ENCODE results near the gene VPS39.

VPS39 gene

DNA sequence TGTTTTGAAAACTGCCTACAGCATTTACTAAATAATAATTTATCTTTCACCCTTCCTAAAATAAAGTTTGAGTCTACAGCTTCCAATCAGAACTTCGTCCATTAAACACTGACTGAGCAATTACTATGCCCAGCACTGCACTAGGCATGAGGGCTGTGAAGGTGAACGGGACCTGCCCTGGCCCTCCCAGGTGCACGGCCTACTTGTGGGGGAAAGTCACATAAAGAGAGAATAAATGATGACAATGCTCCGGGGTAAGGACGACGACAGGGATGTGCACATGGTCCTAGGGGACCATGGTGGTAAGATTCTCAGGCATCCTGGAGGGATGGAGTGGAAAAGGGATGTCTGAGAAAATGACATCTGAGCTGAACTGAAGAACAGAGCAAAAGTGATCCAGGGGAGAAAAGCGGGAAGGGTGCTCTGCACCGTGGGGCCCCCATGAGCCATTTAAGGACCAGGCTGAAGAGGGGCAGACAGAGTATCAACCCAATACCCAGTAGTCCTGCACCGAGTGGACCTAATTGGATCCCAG, 63.2 kb downstream of the VPS39 start:
- no peak for DNase-seq

GRCh38 chr15:42143866-42144625, 64.1 kb downstream of the VPS39 start:
- no peak for DNase-seq

- no peak for DNase-seq
Observed at GRCh38 chr15:42143356-42143755, 64.7 kb downstream of the VPS39 start.

DNA sequence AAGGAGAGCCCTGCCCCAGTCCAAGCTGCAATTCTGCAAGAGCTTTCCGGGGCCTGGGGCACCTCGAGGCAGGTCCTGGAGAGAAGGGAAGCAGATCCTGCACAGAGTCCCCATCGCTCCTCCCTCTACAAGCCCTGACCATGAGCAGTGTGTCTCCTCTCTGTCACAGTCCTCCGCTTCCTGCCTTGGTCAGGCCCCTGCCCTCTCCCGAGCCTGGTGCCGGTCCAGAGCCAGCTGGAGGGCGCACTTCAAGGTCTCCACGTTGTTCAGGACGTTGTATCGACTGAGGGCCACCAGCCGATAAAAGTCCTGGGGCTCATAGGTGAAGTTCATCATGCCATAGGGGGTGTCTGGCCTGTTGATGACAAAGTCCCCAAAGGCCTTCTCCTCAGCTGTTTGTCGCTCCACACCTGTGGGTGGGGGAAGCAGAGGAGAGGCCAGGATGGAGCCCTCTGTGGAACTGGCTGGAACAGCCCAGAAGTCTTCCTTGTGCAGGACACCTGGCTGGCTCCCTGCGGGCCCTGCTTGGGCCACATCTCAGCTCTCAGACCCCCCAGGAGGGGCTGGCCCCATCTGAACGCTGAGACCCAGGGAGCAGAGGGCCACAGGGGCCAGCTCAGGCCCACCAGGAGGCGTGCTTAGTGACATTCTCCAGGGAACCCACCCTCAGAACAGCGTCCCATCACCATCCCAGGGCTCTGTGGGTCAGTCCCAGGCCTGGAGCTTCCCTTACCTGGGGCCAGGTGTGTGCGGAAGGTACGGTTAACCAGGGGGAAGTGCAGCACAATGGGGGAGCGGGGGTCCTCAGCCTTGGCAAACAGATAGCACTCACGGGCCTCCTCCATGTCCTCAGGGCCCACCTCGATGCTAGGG, 66.1 kb downstream of the VPS39 start:
- no peak for DNase-seq

- no peak for DNase-seq
Observed at GRCh38 chr15:42141246-42141645, 66.9 kb downstream of the VPS39 start.

DNA sequence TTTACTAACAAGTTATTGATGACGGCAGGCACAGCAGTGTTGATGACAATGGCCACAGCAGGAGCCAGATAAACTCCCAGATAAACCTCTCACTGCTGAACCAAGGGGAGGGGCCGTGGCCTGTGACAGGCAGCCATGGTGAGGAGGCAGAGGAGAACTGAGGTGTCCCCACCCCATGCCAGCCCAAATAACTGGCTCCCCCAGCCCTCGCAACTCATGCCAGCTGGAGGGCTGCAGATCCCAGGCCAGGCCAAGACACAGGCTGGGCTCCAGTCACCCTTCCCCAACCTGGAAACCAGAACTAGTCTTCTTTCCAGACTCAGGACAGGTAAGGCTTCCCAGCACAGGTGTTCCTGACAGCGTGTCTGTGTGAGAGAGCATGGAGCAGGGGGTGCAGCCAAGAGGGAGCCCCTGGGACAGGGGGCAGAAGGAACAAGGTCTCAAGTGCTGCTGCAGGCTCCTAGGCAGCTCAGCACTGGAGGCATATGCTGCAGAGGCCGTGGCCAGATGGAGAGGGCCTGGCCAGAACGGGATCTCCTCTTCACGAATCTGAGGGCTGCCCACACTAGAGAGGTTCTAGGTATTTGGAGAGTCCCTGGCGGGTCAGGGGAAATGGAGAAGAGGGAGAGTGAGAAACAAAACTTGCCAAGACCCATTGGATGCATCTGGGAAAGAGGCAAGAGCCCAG, 67.6 kb downstream of the VPS39 start:
- no peak for DNase-seq

DNA sequence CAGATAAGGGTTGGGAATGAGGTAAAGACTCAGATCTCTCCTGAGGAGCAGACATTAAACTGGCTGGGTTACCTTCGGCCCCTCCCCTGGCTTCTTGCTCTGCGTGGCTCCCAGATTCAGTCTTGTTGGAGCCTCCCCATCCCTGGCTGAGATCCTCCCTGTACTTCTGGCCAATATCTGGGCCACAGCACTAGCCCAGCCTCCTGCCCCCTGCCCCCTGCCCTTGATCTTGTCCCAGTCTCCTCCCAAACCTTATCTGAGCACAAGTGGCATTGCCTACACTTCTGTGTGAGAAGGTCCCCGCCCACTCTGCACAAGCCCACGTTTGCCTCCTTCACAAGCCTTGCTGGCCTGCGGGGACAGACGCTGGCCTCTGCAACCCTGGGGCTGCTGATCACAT, 68.5 kb downstream of the VPS39 start:
- DNase-seq, result no peak

GRCh38 chr15:42138968-42139386, 69.1 kb downstream of the VPS39 start:
- DNase-seq, result no peak

DNA sequence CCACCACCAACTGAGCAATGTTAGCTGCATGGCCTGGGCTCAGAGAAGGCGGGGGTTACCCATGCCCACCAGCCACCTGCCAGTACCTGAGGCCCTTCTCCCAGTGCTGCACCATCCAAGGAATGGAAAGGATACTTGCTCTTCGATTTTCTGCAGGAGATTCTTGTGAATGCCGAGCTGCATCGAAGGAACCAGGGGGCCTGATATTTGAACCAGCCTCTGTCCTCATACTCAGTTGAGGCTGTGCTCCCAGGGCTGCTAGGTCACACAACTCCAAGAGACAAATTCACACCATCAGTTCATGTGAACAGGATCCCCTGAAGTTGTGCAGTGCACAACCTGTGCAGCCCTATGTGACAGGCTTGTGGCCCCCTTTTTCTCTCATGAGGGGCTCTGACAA, 69.7 kb downstream of the VPS39 start:
- DNase-seq, result no peak

DNA sequence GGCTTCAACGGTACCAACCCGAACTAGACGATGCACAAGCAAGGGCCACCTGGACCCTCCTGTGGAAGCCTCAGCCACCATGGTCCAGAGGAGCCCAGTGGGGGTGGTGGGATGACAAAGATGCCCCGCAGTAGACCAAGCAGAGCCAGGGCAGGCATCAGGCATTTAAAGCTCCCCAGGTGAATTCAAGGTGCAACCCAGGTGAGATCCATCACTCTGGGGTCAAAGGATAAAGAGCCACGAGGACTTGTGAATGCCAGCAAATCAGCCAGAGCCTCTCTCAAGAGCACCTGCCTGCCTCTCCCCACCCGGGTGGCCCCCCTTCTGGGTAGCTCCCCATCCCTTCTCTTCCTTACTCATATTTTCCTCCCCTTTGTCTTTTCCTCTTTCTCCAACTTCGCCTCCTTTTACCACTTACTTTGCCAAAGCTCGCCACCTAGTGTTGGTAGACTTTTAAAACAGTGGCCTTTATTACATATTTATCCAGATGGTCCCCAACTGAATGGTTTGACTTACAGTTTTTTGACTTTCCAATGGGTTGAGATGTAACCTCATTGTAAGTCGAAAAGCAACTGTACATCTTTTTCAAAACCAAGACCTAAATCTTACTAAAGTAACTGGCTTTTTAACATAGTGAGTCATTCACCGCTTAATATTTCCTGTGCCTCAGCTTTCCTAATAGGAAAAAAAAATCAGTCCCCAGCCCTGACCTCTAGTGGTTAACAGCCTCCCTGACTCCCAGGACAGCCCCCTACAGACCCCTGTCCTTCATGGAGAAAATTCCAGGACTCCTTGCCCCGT, 70.4 kb downstream of the VPS39 start:
- DNase-seq, result peak in 1 of 2 donors; percentile 16

GRCh38 chr15:42136513-42136912, 71.6 kb downstream of the VPS39 start:
- DNase-seq, result no peak

DNA sequence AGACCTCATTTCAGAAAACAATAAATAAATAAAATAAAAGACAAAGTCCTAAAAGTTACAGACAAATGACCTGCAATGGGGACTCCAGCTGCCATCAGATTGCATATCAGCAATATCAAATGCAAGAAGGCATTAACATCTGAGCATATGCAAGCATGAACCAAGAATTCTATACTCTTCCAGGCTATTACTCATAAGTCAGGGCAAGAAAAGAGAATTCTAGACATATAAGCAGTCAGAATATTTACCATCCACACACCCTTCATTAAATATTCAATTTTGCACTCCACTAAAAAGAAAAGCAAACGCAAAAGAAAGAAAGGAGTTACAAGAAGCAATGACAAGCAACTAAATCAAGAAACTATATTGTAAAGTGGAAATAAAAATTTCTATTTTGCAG, 72.8 kb downstream of the VPS39 start:
- DNase-seq, result no peak

DNA sequence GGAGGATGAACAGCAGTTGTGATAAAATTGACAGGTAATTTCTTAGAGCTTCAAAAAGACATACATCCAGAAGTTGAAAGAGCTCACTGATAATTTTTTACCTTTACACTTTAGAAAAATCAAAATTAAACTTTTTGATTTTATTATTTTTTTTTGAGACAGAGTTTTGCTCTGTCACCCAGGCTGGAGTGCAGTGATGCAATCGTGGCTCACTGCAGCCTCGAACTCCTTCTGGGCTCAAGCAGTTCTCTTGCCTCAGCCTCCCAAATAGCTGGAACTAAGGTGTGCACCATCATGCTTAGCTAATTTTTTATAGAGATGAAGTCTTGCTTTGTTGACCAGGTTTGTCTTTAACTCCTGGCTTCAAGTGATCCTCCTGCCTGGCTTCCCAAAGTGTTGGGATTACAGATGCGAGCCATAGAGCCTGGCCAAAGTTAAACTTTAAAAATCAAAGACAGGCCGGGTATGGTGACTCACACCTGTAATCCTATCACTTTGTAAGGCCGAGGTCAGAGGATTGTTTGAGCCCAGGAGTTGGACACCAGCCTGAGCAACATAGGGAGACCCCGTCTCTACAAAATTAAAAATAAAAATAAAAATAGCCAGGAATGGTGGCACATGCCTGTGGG, 73.4 kb downstream of the VPS39 start:
- DNase-seq, result no peak

GRCh38 chr15:42133886-42134502, 74.1 kb downstream of the VPS39 start:
- DNase-seq, result peak; percentile 62 to 74

- no peak for DNase-seq
Observed at GRCh38 chr15:42133356-42133755, 74.7 kb downstream of the VPS39 start.

GRCh38 chr15:42131826-42132806, 76.0 kb downstream of the VPS39 start:
- DNase-seq, result no peak

DNA sequence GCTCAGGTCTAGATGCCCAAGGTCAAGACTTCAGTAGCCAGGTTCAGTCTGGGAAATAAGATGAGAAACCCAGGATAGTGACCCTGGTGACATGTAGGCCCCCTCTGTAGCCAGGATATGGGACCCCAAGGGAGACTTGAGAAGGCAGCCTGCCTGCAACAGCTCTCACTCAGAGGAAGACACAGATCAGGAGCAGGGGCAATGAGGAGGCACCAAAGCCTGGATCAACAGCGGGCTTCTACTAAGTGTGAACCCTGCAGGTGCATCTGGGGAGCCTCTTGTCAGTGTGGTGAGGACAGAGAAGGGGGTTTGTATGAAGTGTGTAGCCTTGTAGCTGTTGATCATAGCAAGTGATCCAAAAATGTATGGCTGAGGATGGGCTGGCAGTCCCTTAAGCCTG, 77.1 kb downstream of the VPS39 start:
- DNase-seq, result no peak

GRCh38 chr15:42130246-42130986, 77.7 kb downstream of the VPS39 start:
- no peak for DNase-seq

DNA sequence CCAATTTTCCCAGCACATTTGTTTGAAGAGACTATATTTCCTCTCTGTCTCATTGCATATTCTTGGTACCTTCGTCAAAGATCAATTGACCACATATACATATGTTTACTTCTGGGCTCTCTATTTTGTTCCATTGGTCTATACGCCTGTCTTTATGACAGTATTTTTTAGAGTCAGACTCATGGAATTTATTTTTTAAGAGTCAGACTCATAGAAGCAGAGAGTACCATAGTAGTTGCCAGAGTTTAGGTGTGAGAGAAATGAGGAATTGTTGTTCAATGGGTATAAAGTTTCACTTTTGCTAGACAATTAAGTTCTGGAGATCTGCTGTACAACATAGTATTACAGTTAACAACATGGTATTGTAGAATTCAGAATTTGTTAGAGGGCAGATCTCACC, 78.7 kb downstream of the VPS39 start:
- no peak for DNase-seq

Measured in stimulated activated CD4-positive, alpha-beta T cell treated with anti-CD3 and anti-CD28 coated beads, Interleukin-2, amount 100 ng/mL, for 24 hours (primary cell).